ENCODE measurements around the gene DLL4.

The DLL4 gene

DNA sequence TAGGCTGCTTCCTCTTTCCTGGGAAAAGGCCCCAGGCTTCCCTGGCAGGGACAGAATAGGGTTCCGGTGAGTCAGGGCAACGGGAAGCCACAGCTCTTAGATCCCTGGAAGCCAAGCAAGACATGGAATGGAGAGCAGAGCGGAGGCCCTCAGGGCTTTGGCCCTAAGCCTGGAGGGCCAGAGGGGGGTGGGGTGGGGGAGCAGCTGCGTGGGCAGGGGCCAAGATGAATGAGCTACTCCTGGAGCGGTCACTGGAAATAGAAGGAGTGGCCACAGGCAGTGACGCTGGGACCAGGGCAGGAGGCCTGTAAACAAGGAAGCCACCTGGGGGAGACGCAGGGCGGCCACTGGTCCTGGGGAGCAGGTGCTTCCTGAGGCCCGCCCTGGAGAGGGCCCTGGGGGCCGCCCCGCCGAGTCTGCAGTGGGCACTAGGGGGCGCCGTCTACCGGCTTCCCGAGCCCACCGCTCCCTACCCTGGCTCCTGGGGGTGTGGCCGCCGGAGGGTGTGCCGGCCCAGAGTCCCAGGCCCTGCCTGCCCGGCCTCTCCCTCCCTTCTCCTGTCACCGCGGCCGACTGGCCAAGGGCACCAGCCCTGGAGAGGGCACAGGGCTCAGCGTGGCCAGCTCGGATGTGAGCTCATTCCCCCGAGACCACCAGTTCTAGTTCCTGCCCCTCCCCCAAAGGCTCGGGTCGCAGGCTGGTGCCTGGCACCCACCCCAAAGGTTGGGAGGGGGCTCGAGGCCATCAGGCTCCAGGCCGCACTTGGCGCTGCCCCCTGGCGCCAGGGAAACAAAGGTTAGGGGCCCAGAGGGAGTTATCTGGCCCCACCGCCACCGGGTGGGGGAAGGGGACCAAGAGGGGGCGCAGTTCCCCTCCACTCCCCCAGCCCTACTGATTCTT lies 22.8 kb upstream of the DLL4 start:
- peak overlapping the region; percentile 40 to 43 for H3K4me3 ChIP-seq (replicated peaks in 1 of 2; ENCODE audit: low read depth in 2 of 2, low read length in 2 of 2)
- peak; percentile 89 to 97 for DNase-seq (ENCODE audit: low read depth in 2 of 2)
- TF ChIP-seq, protein P1, sequence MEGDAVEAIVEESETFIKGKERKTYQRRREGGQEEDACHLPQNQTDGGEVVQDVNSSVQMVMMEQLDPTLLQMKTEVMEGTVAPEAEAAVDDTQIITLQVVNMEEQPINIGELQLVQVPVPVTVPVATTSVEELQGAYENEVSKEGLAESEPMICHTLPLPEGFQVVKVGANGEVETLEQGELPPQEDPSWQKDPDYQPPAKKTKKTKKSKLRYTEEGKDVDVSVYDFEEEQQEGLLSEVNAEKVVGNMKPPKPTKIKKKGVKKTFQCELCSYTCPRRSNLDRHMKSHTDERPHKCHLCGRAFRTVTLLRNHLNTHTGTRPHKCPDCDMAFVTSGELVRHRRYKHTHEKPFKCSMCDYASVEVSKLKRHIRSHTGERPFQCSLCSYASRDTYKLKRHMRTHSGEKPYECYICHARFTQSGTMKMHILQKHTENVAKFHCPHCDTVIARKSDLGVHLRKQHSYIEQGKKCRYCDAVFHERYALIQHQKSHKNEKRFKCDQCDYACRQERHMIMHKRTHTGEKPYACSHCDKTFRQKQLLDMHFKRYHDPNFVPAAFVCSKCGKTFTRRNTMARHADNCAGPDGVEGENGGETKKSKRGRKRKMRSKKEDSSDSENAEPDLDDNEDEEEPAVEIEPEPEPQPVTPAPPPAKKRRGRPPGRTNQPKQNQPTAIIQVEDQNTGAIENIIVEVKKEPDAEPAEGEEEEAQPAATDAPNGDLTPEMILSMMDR (IDR thresholded peaks at IDR 0.05; ENCODE audit: low read depth, low read length), result peak; percentile 66

DNA sequence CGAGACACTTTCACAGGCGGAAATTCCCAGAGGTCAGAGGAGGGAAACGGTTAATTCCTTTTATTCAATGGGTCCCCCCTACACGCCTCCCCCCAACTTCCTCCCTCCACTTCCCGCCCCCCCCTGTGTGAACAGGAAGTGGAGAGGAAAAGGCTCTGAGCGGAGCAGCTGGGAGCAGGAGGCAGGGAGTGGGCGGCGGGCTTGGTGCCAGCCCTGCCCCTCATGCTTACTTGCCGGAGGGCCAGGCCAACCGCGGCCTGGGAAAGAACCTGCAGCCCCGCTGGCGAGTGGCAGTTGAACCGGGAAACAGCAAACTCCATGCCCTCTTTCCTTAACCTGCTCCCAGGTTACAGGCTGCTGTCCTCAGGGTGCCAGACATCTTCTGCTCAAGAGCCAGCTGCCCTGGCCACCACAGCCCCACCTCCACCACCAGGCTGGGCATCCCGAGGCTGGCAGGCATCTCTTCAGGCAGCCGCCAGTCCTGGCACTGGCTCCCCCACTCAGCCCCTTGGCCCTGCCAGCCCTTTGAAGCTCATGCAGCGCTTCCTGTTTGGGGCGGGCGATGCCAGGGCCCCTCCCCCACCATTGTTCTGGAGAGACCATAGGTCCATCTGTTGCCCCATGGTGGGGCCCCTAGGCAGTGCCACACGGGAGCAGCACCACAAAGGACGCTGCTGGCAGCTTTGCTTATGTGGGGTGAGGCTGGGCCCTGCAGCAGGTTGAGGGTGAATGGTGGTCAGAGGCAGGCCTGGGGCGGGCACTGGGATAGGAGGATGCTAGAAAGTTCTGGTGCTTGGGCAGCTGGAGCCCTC lies 21.9 kb upstream of the DLL4 start:
- TF ChIP-seq, protein P1 (IDR thresholded peaks at IDR 0.05; ENCODE audit: low read depth, low read length), result no peak
- peak in 1 of 2 donors; percentile 53 for DNase-seq (ENCODE audit: low read depth in 2 of 2)
- peak overlapping the region; percentile 40 to 43 for H3K4me3 ChIP-seq (replicated peaks in 1 of 2; ENCODE audit: low read depth in 2 of 2, low read length in 2 of 2)

DNA sequence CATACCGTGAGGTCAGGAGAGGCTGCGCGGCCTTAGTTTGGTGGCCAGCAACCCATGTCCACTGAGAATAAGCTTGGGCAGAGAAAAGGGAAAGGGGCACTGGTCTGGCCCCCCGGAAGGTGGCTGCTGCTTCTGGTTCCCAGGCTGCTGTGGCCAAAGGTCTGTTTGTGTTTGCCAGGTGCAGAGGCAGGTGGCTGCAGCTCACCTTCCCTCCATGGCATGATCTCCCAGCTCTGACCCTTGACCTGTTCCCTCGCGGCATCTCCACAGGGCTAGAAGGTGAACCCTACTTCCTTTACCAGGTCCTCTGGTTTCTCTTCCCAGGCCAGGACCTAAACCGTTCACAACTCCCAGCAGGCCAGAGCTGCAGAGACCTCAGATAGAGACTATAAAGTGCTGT lies 21.0 kb upstream of the DLL4 start:
- TF ChIP-seq, protein P1 (IDR thresholded peaks at IDR 0.05; ENCODE audit: low read depth, low read length), result no peak
- H3K4me3 ChIP-seq (replicated peaks in 1 of 2; ENCODE audit: low read depth in 2 of 2, low read length in 2 of 2), result no peak overlapping the region
- DNase-seq (ENCODE audit: low read depth in 2 of 2), result no peak

DNA sequence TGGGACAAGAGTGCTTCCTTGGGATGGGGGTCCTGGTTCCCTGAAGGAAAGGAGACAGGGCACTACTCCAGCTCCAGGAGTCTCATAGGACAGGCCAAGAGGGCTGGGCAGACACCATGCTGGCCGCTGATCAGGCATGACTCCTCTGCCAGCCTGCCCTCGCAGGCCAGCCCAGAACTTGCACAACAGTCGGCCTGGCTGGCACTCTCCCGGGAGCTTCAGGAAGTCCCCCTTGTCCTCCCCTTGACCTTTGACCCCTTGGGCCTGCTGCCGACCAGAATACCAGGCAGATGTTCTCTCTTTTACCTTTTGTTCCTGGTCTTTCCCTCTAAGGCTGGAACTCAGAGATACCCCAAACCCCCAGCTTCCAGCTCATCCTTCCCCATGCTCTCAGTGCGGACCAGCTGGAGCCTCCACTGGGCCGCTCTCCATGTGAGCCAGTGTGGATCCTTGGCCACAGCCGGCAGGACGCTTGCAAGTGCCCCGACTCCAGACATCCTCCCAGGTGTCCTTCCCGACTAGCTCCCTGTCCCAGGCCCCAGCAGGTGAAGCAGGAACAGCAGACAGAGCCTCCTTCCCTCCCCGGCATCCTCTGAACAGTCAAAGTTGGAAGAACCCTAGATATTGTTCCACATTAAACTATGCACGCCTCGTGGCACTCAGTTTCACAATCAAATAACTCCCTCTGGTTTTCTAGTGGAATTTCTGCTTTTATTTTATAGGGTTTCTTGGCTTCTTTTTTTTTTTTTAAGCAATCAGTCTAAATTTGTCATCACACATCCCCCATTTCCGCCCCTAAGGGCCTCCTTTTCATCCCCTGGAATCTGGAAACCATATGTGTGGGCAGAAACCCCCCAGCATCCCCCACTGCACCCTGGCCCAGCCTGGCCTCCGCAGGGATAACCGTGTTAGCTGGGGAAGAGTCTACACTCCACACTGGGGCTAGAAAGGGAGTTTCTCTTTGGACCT lies 19.2 kb upstream of the DLL4 start:
- TF ChIP-seq, protein P1 (IDR thresholded peaks at IDR 0.05; ENCODE audit: low read depth, low read length), result no peak
- no peak overlapping the region for H3K4me3 ChIP-seq (replicated peaks in 1 of 2; ENCODE audit: low read depth in 2 of 2, low read length in 2 of 2)
- peak; percentile 23 to 65 for DNase-seq (ENCODE audit: low read depth in 2 of 2)

DNA sequence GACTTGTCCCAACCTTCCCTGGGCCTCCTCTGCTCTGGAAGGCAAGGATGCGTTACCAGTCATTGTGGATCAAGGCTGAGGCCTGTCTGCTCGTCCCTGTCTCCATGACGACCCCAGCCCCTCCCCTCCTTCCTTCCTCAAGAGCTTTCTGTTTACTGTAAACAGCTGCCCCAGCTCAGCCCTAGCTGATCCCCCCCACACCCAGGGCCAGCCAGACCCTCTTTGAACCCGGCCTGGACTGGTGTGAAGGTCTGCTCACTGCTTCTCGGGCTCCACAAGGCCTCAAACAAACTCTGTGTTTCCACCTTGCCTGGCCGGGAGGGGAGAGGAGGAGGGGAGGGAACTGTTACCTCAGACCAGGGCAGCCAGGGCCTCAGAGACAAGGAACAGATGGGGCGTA lies 18.0 kb upstream of the DLL4 start:
- DNase-seq (ENCODE audit: low read depth in 2 of 2), result no peak
- TF ChIP-seq, protein P1 (IDR thresholded peaks at IDR 0.05; ENCODE audit: low read depth, low read length), result no peak
- H3K4me3 ChIP-seq (replicated peaks in 1 of 2; ENCODE audit: low read depth in 2 of 2, low read length in 2 of 2), result no peak overlapping the region

DNA sequence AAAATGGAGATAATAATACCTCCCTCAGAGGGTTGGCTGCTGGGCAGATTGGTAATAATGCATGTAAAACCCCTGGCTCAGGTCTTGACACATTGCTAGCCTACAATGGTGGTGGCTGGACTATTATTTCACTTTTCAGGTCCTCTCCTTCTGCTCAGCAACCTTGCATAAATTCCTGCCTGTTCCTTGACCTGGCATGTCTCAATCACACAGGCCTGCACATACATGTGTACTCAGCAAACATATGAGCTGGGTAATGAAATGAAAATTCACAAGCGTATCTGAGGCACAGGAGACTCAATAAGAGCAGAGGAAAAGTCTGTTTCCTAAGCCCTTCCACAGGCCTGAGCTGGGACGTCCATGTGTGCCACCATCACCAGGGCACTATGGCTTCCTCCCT lies 17.4 kb upstream of the DLL4 start:
- no peak overlapping the region for H3K4me3 ChIP-seq (replicated peaks in 1 of 2; ENCODE audit: low read depth in 2 of 2, low read length in 2 of 2)
- no peak for DNase-seq (ENCODE audit: low read depth in 2 of 2)
- TF ChIP-seq, protein P1 (IDR thresholded peaks at IDR 0.05; ENCODE audit: low read depth, low read length), result no peak
